HG03575 (cell line): ENCODE results near the gene ENKD1.
"Not testable (repeated sequence)": the region's sequence is repeated elsewhere in the genome, so short reads cannot be mapped to it uniquely, and the experiment has no call there.

Source experiments
- ATAC-seq: cut with Tn5 transposase; IDR thresholded peaks from one replicate; pipeline ENCODE4 v1.9.1; 2021; ENCODE audit not compliant: unreplicated experiment, insufficient number of reproducible peaks, low FRiP score; ENCODE audit errors: extremely low read depth

Gene ENKD1

GRCh38 chr16:67666559-67667452 is at the start of gene ENKD1, which contains the start of gene C16orf86:
ENKD1 (minus strand) TSS chr16:67666750; CDS start chr16:67666442, 308 bp downstream.
C16orf86 (plus strand) TSS chr16:67666814; CDS start chr16:67666971, 157 bp downstream.
- ATAC-seq = no peak

GRCh38 chr16:67716097-67716496 is 49.5 kb upstream of the ENKD1 start:
- no peak for ATAC-seq

GRCh38 chr16:67714522-67714921 is 48.0 kb upstream of the ENKD1 start:
- ATAC-seq = no peak

- ATAC-seq = no peak
Measured at GRCh38 chr16:67713647-67714273, 47.2 kb upstream of the ENKD1 start.

- ATAC-seq = no peak
Measured at GRCh38 chr16:67710607-67711006, 44.1 kb upstream of the ENKD1 start.

GRCh38 chr16:67709050-67709449 is 42.5 kb upstream of the ENKD1 start:
- ATAC-seq = no peak

- ATAC-seq = no peak
Measured at GRCh38 chr16:67708368-67708771, 41.8 kb upstream of the ENKD1 start.

GRCh38 chr16:67707790-67708189 is 41.2 kb upstream of the ENKD1 start:
- no peak for ATAC-seq

- no peak for ATAC-seq
Measured at GRCh38 chr16:67707210-67707609, 40.7 kb upstream of the ENKD1 start.

- no peak for ATAC-seq
Measured at GRCh38 chr16:67704110-67704509, 37.6 kb upstream of the ENKD1 start.

- ATAC-seq = no peak
Measured at GRCh38 chr16:67703626-67704025, 37.1 kb upstream of the ENKD1 start.

- ATAC-seq = no peak
Measured at GRCh38 chr16:67702130-67702529, 35.6 kb upstream of the ENKD1 start.

- no peak for ATAC-seq
Measured at GRCh38 chr16:67701420-67701819, 34.9 kb upstream of the ENKD1 start.

- no peak for ATAC-seq
Measured at GRCh38 chr16:67699265-67699664, 32.7 kb upstream of the ENKD1 start.

- no peak for ATAC-seq
Measured at GRCh38 chr16:67697422-67698185, 31.1 kb upstream of the ENKD1 start.

GRCh38 chr16:67694611-67695010 is 28.1 kb upstream of the ENKD1 start:
- ATAC-seq = no peak

- not testable (repeated sequence) for ATAC-seq
Measured at GRCh38 chr16:67693517-67694285, 27.2 kb upstream of the ENKD1 start.

GRCh38 chr16:67685388-67686112 is 19.0 kb upstream of the ENKD1 start:
- no peak for ATAC-seq
